ENCODE measurements around the gene MGLL.

GRCh38 chr3:127809211-127809610 lies 13.1 kb downstream of the MGLL start:
- TF ChIP-seq, protein P1, sequence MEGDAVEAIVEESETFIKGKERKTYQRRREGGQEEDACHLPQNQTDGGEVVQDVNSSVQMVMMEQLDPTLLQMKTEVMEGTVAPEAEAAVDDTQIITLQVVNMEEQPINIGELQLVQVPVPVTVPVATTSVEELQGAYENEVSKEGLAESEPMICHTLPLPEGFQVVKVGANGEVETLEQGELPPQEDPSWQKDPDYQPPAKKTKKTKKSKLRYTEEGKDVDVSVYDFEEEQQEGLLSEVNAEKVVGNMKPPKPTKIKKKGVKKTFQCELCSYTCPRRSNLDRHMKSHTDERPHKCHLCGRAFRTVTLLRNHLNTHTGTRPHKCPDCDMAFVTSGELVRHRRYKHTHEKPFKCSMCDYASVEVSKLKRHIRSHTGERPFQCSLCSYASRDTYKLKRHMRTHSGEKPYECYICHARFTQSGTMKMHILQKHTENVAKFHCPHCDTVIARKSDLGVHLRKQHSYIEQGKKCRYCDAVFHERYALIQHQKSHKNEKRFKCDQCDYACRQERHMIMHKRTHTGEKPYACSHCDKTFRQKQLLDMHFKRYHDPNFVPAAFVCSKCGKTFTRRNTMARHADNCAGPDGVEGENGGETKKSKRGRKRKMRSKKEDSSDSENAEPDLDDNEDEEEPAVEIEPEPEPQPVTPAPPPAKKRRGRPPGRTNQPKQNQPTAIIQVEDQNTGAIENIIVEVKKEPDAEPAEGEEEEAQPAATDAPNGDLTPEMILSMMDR (IDR thresholded peaks at IDR 0.05) = no peak
- TF ChIP-seq POLR2AphosphoS5 (IDR thresholded peaks at IDR 0.05; ENCODE audit: low read depth, low read length) = no peak
